MM.1S (cell line): ENCODE results near the gene CD74.

Source experiments
- DNase-seq: peaks from one replicate; pipeline ENCODE4 v3.0.0-alpha.2; 2015
- H2AFZ ChIP-seq: fragments of 300-600 bp; sonication (generic); 2 replicates; pipeline ENCODE4 v1.6.0; 2016; ENCODE audit warnings: antibody characterized with exemption, low read length
- H3F3A ChIP-seq: fragments of 300-600 bp; sonication (generic); 2 replicates; pipeline ENCODE4 v1.6.1; 2016; ENCODE audit warnings: mild to moderate bottlenecking, antibody characterized with exemption, low read length, moderate library complexity, mixed read lengths; ENCODE audit not compliant: insufficient read depth
- H3K27ac ChIP-seq: fragments of 300-600 bp; sonication (generic); 2 replicates; pipeline ENCODE4 v1.5.1; 2016; ENCODE audit warnings: mild to moderate bottlenecking, low read length
- H3K27me3 ChIP-seq: fragments of 300-600 bp; sonication (generic); replicated peaks from 2 replicates; pipeline ENCODE4 v1.6.0; 2016; ENCODE audit warnings: low read length; ENCODE audit not compliant: insufficient read depth
- H3K36me3 ChIP-seq: fragments of 300-600 bp; sonication (generic); replicated peaks from 2 replicates; pipeline ENCODE4 v1.6.1; 2016; ENCODE audit warnings: mild to moderate bottlenecking, low read length, mixed read lengths; ENCODE audit not compliant: insufficient read depth
- H3K4me1 ChIP-seq: fragments of 300-600 bp; sonication (generic); 2 replicates; pipeline ENCODE4 v1.6.1; 2016; ENCODE audit warnings: low read length, mixed read lengths
- H3K4me2 ChIP-seq: fragments of 300-600 bp; sonication (generic); 2 replicates; pipeline ENCODE4 v1.6.0; 2016; ENCODE audit warnings: low read depth, low read length
- H3K4me3 ChIP-seq: fragments of 300-600 bp; sonication (generic); 2 replicates; pipeline ENCODE4 v1.5.1; 2016; ENCODE audit warnings: low read length, mixed read lengths
- H3K79me2 ChIP-seq: fragments of 300-600 bp; sonication (generic); 2 replicates; pipeline ENCODE4 v1.6.1; 2016; ENCODE audit warnings: mixed run types, low read length, mixed read lengths
- H3K9ac ChIP-seq: fragments of 300-600 bp; sonication (generic); 2 replicates; pipeline ENCODE4 v1.6.1; 2016; ENCODE audit warnings: low read length, mixed read lengths
- H3K9me2 ChIP-seq: fragments of 300-600 bp; sonication (generic); replicated peaks from 2 replicates; pipeline ENCODE4 v1.6.1; 2016; ENCODE audit warnings: mild to moderate bottlenecking, low read length, mixed read lengths; ENCODE audit not compliant: insufficient read depth
- H3K9me3 ChIP-seq: fragments of 300-600 bp; sonication (generic); replicated peaks from 2 replicates; pipeline ENCODE4 v1.6.1; 2016; ENCODE audit warnings: mild to moderate bottlenecking, low read length, mixed read lengths; ENCODE audit not compliant: insufficient read depth
- H4K20me1 ChIP-seq: fragments of 300-600 bp; sonication (generic); 2 replicates; pipeline ENCODE4 v1.6.1; 2016; ENCODE audit warnings: mild to moderate bottlenecking, low read length, moderate library complexity, mixed read lengths; ENCODE audit not compliant: insufficient read depth
- CTCF ChIP-seq: fragments of 300-600 bp; sonication (generic); IDR thresholded peaks from 2 replicates; pipeline ENCODE4 v1.5.1; 2016; ENCODE audit warnings: antibody characterized with exemption, low read length, mixed read lengths
- EZH2 ChIP-seq: fragments of 300-600 bp; sonication (generic); optimal IDR thresholded peaks from 2 replicates; pipeline ENCODE3; 2017; ENCODE audit warnings: low read depth, mild to moderate bottlenecking, antibody characterized with exemption, low read length, mixed read lengths
- EZH2phosphoT487 ChIP-seq: fragments of 300-600 bp; sonication (generic); IDR thresholded peaks from 2 replicates; pipeline ENCODE4 v1.6.1; 2018; ENCODE audit warnings: antibody characterized with exemption, low read length

Gene CD74

GRCh38 chr5:150357326-150358260 is 55.1 kb downstream of the CD74 start, which contains the start of gene TCOF1:
Gene TCOF1 (plus strand): TSS chr5:150357697. CDS start chr5:150357747, 50 bp downstream.
- H3K4me3 ChIP-seq: peak within 1 kb of the TSS; percentile 88
- no peaks in the 10 kb centered on the region for H3K9me3 ChIP-seq
- H3K9me2 ChIP-seq: no peaks in the 10 kb centered on the region
- H3K4me1 ChIP-seq: 0 out of 2 replicates have a peak, but pooled peaks cover 4% of the 10 kb centered on the region
- peak within 1 kb of the TSS; percentile 34; the same call in 1 of the 2 replicates for H3K27ac ChIP-seq
- DNase-seq: peak; percentile 97
- H3K79me2 ChIP-seq: peaks cover 51% of the 10 kb centered on the region
- peaks cover 8% of the 10 kb centered on the region for H3K36me3 ChIP-seq
- no peaks in the 10 kb centered on the region for H4K20me1 ChIP-seq
- H3K27me3 ChIP-seq: no peaks in the 10 kb centered on the region
- no peak for TF ChIP-seq EZH2phosphoT487
- no peak for TF ChIP-seq CTCF
- TF ChIP-seq EZH2: no peak
- peak within 1 kb of the TSS; percentile 85 for H3K9ac ChIP-seq
- H3F3A ChIP-seq: no peaks in the 10 kb centered on the region
- peak within 1 kb of the TSS; percentile 96 for H2AFZ ChIP-seq
- peak within 1 kb of the TSS; percentile 82 for H3K4me2 ChIP-seq

- no peak overlapping the region for H3K27ac ChIP-seq
Observed at GRCh38 chr5:150356575-150357294, 56.0 kb downstream of the CD74 start.

GRCh38 chr5:150355791-150356190 is 56.9 kb downstream of the CD74 start:
- Histone ChIP-seq H3K4me1 (peaks cover 5% of the 10 kb centered on the region; the same call in 1 of the 2 replicates), H3K27me3 (no peaks in the 10 kb centered on the region), H2AFZ (no peak overlapping the region), H3K9ac (no peak overlapping the region), H3K9me3 (no peaks in the 10 kb centered on the region), H4K20me1 (no peaks in the 10 kb centered on the region), H3K27ac (no peak overlapping the region), H3K4me3 (no peak overlapping the region), H3K79me2 (peaks cover 33% of the 10 kb centered on the region), H3K9me2 (no peaks in the 10 kb centered on the region), H3K36me3 (no peaks in the 10 kb centered on the region), H3K4me2 (no peak overlapping the region), H3F3A (no peaks in the 10 kb centered on the region)
- TF ChIP-seq EZH2 (no peak), EZH2phosphoT487 (no peak)
- no peak for DNase-seq

More at GRCh38 chr5:150356575-150357294, 56.0 kb downstream of the CD74 start:
- H3K9ac ChIP-seq: peak overlapping the region; percentile 40; the same call in 1 of the 2 replicates
- no peaks in the 10 kb centered on the region for H3F3A ChIP-seq
- no peak for TF ChIP-seq CTCF
- no peak for TF ChIP-seq EZH2
- no peak for TF ChIP-seq EZH2phosphoT487
- H3K4me1 ChIP-seq: 0 out of 2 replicates have a peak, but pooled peaks cover 4% of the 10 kb centered on the region
- H2AFZ ChIP-seq: peak overlapping the region; percentile 96
- no peaks in the 10 kb centered on the region for H4K20me1 ChIP-seq
- no peaks in the 10 kb centered on the region for H3K9me3 ChIP-seq
- peaks cover 43% of the 10 kb centered on the region for H3K79me2 ChIP-seq
- H3K27me3 ChIP-seq: no peaks in the 10 kb centered on the region
- H3K36me3 ChIP-seq: peaks cover 2% of the 10 kb centered on the region; the same call in 1 of the 2 replicates
- H3K9me2 ChIP-seq: no peaks in the 10 kb centered on the region
- DNase-seq: peak; percentile 10
- peak overlapping the region; percentile 88 for H3K4me3 ChIP-seq
- H3K4me2 ChIP-seq: peak overlapping the region; percentile 82
